ENCODE measurements around the gene KIAA0232.
"Not testable (repeated sequence)": the region's sequence is repeated elsewhere in the genome, so short reads cannot be mapped to it uniquely, and the experiment has no call there.

The KIAA0232 gene

DNA sequence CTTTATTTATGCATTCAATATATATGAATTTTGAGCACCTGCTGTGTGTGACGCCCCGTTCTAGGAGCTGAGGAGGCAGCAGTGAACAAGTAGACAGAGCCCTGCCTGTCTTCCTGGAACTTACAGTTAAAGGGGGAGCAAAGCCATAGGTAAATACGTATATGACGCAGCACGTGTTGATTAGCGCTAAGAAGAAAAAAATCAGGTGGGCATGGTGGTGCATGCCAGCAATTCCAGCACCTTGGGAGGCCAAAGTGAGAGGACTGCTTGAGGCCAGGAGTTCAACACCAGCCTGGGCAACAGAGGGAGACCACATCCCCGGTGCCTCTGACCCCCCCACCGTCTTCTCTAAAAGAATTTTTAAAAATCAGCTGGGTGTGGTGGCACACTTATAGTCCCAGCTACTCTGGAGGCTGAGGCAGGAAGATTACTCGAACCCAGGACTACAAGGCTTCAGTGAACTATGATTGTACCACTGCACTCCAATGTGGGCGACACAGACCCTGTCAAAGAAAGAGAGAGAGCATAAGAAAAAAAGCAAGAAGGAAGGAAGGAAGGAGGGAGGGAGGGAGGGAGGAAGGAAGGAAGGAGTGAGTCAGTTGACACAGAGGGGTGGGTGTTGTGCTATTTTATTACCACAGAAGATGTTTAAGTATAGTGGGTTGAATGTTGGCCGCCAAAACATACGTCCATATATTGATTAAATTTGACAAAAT lies 5.4 kb upstream of the KIAA0232 start:
- no peak for DNase-seq

DNA sequence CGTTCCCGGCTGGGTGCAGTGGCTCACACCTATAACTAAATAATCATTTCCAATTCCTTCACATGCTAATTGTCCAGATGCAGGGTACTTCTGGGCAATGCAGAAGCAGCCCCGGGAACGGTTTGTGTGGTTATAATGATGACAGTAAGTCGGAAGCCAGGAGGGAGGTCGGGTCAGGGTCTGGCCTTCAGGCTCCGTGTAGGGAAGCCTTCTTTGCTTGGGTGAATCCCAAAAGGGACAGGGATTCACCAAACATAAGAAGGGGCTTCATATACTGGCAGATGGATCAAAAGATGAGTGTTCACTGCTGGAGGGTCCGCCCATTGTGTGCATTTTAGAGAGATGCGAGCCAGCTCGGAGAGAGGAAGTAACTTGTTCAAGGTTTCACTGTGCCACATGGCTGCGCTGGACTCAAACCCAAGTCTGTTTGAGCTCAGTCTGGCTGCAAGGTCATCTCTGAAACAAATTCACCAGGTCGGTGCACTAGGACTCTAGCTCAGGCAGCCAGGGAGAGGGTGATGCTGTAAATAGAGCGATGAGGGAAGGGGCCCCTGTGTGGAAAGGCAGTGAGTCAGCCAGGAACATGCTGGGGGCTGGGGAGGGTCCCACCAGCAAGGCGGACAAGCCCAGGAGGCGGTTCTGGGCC lies 4.8 kb upstream of the KIAA0232 start:
- no peak for DNase-seq

DNA sequence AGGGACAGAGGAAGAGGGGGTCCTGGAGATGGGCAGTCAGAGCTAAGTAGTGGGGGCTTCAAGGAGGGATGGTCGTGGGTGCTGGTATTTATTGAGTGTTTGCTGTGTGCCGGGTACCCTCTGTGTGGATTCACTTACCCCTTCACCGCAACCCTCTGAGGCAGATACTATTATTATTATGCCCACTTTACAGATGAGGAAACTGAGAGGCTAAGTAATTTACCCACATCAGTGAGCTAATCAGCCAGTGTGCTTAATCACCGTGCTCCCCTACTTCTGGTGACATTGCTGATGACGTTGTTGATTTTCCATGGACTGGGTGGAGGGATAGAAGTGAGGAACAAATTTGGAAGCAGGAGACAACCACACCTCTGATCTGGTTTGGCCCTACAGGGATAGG lies 4.1 kb upstream of the KIAA0232 start:
- DNase-seq, result no peak

GRCh38 chr4:6779667-6780565 lies 2.6 kb upstream of the KIAA0232 start:
- peak; percentile 43 for DNase-seq

DNA sequence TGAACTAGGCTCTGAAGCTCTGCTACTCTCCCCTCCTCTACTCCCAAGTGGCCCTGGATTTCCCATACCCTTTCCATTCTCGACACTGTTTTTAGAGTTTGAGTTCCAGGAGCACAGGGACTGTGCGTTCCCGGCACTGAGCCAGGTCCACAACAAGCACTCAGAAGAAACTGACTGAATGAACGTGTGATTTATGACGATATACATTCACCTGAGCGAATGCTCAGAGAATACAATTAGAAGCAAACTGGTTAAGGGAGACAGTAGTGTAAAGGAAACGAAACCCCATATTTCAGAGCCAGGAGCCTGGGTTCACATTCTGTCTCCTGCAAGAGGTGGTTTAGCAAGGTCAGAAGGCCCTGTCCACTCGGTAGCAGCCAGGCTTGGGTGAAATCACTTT lies 1.4 kb upstream of the KIAA0232 start:
- no peak for DNase-seq

GRCh38 chr4:6781561-6781960 lies 966 bp upstream of the KIAA0232 start:
- no peak for DNase-seq

GRCh38 chr4:6782846-6783110 lies 251 bp downstream of the KIAA0232 start:
- DNase-seq, result no peak

DNA sequence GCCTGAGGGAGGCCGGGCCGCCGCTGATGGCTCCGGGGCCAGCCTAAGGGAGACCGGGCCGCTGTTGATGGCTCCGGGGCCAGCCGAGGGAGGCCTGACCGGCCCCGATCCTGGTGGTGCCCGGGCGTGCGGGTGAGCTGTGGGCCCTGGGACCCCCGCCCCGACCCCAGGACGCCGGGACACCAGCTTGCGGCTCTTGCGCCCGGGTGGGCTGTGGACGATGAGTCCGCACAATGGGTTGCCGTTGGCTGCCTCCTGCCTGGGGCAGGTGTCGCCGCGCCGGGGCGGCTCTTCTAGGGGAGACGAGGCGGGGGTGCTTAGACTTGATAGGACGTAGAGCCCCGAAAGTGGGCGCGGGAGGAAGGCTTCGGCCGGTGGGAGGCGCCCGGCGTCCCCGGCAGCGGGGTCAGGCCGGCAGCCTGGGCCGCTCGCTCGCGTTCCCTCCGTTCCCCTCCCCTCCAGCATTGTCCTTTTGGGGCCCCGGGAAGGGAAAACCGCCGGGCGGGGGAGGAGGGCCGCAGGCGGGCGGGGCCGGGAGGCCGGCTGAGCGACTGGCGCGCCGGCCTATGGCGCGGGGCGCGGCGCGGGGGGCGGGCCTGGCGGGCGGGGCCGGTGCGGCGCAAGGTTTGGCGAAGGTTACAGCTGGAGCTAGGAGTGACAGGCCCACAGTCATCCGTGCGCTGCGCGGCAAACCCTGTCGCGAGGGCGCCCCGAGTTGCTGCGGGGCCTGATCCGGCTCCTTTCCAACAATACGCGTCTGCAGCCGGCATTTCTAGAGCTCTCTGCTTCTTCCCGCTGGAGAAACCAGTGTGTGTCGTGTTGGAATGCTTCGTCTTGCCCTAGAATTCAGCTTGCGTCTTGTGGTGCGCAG lies 819 bp downstream of the KIAA0232 start:
- DNase-seq, result peak; percentile 80

DNA sequence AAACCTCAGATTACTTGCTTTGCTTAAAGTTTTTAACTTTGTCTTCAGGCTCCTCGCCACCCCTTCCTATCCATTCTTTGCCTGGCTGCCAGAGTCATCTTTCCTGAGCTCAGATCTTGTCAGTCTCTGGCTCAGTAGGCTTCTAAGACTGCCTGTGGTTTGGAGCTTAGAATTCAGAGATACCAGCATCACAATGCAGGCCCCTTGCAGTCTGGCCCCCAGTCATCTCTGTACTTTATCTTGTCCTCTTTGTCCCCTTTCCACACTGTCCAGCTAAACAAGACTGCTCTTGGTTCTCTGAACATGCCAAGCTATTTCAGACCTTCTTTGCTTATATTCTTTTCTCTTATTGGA lies 3.0 kb downstream of the KIAA0232 start:
- DNase-seq, result no peak

DNA sequence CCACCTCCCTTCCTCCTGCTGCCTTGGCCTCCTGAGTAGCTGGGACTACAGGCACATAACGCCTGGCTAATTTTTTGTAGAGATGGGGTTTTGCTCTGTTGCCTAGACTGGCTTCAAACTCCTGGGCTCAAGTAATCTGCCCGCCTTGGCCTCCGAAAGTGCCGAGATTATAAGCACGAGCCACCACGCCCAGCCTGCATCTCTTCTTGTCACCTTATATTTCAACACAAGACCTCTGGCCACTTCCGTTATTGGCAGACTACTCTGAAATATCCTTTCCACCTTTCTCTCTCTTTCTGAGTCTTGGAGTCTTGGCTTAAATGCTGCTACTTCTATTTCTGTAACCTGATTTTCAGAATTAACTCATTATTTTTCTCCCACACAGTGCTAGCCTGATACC lies 5.6 kb downstream of the KIAA0232 start:
- DNase-seq, result no peak

- DNase-seq, result not testable (repeated sequence)
Measured at GRCh38 chr4:6791245-6791644, 8.7 kb downstream of the KIAA0232 start.

DNA sequence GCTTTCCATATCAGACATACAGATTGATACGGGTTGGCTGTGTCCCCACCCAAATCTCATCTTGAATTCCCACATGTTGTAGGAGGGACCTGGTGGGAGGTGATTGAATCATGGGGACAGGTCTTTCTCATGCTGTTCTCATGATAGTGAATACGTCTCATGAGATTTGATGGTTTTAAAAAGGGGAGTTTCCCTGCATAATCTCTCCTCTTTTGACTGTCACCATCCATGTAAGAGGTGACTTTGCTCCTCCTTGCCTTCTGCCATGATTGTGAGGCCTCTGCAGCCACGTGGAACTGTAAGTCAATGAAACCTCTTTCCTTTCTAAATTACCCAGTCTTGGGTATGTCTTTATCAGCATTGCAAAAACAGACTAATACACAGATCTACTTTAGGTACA lies 9.3 kb downstream of the KIAA0232 start:
- DNase-seq, result not testable (repeated sequence)

GRCh38 chr4:6794189-6794588 lies 11.7 kb downstream of the KIAA0232 start:
- DNase-seq, result no peak

- no peak for DNase-seq
Measured at GRCh38 chr4:6795821-6796220, 13.3 kb downstream of the KIAA0232 start.

- not testable (repeated sequence) for DNase-seq
Measured at GRCh38 chr4:6797368-6797767, 14.8 kb downstream of the KIAA0232 start.

- DNase-seq, result no peak
Measured at GRCh38 chr4:6799091-6799490, 16.6 kb downstream of the KIAA0232 start.

- no peak for DNase-seq
Measured at GRCh38 chr4:6802025-6802424, 19.5 kb downstream of the KIAA0232 start.

DNA sequence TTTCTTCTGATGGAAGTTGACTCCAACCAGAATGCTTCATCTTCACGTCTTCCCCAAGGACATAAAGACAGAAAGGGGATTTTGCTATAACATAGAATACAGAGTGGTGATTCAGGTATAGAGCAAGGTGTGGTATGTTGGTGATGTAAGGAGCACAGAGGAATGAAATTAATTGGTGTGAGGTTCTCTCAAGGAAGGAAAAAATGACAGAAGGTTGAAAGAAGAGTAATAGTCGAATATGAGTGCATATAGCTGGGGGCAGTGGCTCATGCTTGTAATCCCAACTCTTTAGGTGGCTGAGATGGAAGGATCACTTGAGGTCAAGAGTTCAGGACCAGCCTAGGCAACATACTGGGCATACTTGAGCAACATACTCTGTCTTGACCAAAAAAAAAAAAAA lies 20.1 kb downstream of the KIAA0232 start:
- no peak for DNase-seq

DNA sequence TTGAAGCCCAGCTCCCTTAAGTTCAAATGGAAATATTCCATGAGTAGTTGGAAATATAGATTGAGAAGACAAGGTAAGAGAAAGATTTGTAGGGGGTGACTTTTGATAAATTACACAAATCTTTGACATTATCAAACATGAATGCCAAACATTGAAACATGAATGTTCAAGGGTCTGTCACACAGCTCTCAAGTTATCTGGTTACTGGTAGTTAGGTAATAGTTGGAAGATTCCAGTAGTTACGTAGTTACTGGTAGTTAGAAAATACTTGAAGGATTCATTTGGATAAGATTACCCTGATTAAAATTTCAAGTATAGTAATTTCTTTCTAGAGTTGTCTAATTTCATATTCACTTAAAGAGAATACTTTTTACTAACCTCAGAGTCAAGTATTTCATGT lies 20.7 kb downstream of the KIAA0232 start:
- no peak for DNase-seq

DNA sequence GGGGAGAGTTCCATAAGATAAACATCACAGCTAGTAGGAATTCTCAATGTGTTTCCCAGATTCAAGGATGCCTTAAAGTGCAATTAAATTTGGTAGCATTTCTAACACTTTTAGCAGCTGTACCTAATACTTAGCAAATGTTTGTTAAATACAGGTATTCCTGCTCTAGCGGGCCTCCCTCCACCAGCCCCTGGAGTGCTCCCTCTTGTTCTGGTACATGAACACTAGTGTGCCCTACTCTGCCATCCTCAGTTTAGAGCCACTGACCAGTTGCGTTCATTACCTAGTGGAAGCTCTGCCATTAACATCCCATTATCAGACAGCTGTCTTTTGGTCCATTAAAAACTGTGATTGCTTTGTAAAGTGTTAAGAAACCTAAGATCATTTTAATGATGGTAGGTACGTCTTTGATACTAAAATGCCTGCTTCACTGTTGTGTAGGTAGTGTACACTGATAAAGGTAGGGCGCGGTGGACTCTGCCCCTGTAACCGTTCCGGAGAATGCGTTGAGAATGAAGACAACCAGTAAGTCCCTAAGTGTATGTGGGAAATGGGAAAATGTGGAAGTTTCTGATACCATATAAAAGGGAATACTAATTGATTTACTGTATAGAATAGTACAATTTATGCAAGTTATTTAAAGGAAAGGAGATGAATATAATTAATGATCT lies 21.7 kb downstream of the KIAA0232 start:
- no peak for DNase-seq

DNA sequence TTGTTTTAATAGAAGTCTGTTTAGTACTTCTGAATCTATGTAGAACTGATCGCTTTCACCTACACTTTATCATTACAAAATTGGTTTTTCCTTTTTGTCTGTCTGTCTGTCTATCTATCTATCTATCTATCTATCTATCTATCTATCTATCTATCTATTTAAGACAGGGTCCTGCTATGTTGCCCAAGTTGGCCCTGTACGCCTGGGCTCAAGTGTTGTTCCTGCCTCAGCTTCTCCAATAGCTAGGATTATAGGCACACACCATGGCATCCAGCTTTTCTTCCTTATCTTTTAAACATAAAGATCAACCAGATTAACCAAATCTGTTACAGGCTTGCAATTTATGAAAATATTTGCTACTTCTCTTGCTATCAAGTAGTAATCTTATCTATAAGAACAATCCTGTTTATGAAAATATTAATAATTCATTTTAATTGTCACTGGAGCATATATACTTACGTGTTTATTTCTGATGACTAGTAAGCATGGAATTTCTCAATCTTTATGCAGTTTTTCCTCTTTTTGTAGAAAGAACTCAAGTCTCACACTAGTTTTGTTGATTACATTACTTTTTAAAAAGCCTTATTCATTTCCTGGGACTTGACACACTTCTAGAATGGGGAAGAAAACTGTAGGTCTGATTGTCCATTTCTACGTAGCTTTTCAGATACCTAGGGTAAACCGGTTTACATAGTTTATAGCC lies 24.5 kb downstream of the KIAA0232 start:
- no peak for DNase-seq

GRCh38 chr4:6808259-6808658 lies 25.7 kb downstream of the KIAA0232 start:
- no peak for DNase-seq
